NCI-H524 treated with DMSO at 0.1 percent for 48 hours (cell line): ENCODE data around the gene GREM1.

Experiments
- DNase-seq: peaks from one replicate; lab custom pipeline; 2025; lab: John Stamatoyannopoulos, UW

The GREM1 gene

GRCh38 chr15:32698773-32699390 is 18.9 kb upstream of the GREM1 start:
- no peak for DNase-seq

- DNase-seq, result no peak
These were observed 17.2 kb upstream of the GREM1 start for GRCh38 chr15:32700501-32701150.

DNA sequence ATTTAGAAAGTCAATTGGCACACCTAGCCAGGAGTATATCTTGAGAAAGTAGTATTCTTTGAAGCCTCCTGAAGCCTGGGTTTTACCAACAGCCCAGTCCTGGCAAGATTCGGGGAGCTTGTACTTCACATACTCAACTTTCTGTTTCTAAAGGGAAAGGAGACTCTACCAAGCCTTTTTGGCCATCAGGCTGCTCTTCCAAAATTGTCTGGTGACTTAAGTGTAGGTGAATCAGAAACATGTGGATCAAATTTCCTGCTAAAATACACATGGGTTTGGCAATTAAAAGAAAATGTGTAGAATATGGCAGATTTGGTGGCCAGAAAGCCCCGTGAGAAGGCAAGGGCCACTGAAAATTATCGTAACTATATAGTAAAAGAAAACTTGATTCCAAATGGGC is 15.9 kb upstream of the GREM1 start:
- DNase-seq, result no peak

- DNase-seq, result no peak
These were observed 13.3 kb upstream of the GREM1 start for GRCh38 chr15:32704395-32704981.

GRCh38 chr15:32705446-32705845 is 12.4 kb upstream of the GREM1 start:
- DNase-seq, result no peak

GRCh38 chr15:32706704-32707103 is 11.1 kb upstream of the GREM1 start:
- no peak for DNase-seq

GRCh38 chr15:32707436-32707835 is 10.4 kb upstream of the GREM1 start:
- no peak for DNase-seq

GRCh38 chr15:32709295-32710033 is 8.3 kb upstream of the GREM1 start:
- no peak for DNase-seq

DNA sequence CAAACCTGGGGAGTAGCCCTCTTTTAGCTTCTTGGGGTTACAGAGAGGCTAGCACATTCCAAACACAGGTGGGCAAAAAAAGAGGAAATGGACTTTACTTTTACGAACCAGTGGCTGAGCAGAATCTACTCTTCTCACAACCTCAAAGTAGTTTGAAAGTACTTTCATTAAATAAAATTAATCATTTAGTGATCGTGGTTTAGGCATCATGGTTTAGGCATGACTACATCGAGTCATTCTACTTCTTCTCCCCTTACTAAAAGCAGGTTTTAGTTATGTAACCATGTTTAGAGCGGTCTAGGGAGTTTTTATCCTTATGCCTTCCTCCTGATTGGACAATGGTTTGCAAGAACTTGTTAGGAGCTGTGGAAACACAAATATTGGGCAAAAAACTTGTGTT is 2.5 kb upstream of the GREM1 start:
- DNase-seq, result no peak

DNA sequence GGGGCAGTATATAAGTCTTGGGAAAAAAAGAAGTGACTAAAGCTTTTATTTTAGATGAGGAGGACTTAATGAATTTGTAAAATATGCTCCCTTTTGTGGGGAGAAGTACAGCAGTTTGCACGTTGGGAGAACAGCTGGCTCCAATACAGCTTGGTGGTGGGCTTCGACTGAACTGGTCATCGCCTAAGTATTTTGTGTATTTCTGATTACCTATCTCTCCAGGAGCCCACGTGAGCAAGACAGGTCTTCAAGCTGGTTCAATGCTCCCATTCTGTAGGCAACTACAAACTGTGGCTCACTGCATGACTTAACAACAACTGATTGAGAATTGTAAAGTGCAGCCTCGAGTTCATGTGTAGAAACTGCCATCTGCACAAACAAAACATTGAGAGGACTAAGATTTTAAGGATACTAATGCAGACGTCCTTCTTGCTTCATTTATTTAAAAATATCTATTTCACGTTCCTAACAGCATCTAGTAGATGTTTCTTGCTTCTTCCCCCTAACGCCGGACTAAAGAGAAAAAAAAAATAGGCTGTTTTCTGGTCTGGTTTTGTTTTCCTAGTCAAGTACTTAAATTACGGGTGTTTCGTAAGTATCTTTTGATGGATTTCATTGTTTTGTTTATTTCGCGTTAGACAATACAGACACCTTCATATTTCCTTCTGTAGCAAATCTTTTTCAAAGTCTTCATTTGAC is 1.4 kb upstream of the GREM1 start:
- no peak for DNase-seq

DNA sequence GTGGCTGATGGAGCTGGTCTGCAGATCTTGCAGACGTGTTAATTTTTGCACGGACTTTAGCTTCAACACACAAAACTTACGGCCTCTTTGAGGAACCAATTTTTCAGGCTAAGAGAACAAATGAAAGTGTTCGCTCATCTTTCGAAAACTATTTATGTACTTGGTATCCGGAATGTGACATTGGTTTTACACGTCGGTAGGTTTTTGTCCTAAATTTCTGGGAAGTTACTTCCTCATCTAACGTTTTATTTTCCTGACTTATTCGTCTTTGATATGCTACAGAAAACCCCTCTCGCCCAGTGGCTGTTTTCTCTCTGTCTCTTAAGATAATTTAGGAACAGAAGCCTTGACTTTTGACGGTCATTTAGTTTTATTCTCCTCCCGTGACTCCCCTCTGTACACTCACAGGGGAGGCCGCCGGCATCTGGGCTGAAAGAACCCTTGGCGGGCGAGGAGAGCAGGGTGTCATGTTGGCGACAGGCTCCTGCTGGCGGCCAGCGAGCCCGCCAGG is 834 bp upstream of the GREM1 start:
- no peak for DNase-seq

GRCh38 chr15:32718227-32718820 is 520 bp downstream of the GREM1 start:
- DNase-seq, result no peak

GRCh38 chr15:32718821-32719716 is 1.3 kb downstream of the GREM1 start:
- no peak for DNase-seq

DNA sequence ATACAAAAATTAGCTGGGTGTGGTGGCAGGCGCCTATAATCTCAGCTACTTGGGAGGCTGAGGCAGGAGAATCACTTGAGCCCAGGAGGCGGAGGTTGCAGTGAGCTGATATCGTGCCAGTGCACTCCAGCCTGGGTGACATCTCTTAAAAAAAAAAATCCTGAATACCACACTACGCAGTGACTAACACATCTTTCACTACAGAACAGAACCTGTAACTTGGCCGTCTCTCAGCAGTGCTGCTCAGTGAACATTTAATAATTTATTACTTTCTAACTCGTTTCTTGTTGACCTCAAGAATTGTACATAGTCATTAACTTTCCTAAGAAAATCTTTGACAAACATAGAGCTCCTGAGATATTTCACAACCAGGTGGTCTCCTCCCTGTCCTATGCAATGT is 3.8 kb downstream of the GREM1 start:
- DNase-seq, result no peak

DNA sequence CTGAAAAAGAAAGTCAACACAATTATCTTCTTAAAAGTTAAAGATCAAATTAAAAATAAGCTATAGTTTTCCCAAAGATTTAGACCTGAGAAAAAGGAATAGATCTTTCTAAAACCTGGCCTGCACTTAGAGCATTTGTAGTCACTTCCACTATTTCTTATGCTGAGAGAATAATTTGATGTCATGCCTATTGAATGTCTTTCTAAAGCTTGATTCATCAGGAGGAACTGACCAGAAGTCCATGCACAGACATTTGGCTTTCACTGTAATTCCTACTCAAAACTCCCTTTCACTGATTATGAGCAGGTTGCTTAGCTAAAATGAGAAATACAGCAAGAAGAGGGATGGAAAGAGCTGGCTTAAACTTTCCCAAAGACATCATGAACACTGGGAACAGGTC is 4.3 kb downstream of the GREM1 start:
- no peak for DNase-seq

GRCh38 chr15:32723171-32723948 is 5.6 kb downstream of the GREM1 start:
- no peak for DNase-seq

DNA sequence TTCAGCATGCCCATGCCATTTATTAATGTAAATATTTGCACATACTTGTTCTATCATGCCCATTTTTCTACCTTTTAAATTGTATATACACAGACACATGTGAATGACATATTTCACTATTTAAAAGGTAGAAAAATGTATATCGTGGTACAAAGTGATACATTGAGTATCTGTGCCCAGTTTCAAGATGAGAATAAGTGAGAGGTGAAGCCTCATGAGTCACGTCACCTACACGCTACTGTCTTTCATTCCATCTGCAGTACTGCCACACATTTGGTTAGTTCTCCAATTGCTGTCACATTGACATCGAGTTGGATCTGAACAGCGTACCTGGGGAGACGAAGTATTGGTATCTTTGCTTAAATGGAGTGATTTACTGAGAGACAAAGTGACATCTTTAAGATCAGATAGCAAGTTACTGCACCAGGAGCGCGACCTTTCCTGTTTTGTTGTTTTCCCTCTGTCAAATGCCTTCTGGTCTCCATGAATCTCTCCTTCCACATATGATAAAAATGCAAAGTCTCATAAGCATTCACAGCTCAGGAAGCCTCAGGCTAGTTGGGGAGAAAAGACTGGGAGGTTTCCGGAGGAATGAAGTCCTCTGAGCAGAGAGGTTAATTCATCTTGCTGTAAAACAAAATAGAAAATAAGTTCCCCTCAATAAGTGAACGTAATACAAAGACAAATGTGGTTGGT is 12.0 kb downstream of the GREM1 start:
- DNase-seq, result no peak

DNA sequence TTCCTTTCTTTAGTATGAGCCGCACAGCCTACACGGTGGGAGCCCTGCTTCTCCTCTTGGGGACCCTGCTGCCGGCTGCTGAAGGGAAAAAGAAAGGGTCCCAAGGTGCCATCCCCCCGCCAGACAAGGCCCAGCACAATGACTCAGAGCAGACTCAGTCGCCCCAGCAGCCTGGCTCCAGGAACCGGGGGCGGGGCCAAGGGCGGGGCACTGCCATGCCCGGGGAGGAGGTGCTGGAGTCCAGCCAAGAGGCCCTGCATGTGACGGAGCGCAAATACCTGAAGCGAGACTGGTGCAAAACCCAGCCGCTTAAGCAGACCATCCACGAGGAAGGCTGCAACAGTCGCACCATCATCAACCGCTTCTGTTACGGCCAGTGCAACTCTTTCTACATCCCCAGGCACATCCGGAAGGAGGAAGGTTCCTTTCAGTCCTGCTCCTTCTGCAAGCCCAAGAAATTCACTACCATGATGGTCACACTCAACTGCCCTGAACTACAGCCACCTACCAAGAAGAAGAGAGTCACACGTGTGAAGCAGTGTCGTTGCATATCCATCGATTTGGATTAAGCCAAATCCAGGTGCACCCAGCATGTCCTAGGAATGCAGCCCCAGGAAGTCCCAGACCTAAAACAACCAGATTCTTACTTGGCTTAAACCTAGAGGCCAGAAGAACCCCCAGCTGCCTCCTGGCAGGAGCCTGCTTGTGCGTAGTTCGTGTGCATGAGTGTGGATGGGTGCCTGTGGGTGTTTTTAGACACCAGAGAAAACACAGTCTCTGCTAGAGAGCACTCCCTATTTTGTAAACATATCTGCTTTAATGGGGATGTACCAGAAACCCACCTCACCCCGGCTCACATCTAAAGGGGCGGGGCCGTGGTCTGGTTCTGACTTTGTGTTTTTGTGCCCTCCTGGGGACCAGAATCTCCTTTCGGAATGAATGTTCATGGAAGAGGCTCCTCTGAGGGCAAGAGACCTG is 13.2 kb downstream of the GREM1 start:
- DNase-seq, result no peak
